PC-9 (cell line): ENCODE measurements around the gene CXXC5. TPM values are rescaled to one million over a fixed set of nuclear protein-coding genes. Genes with fewer than 3 reads are reported as not detected.
A peak's percentile ranks its signal among the peaks of the same experiment; 100 is the strongest.
"Not testable (repeated sequence)": the region's sequence is repeated elsewhere in the genome, so short reads cannot be mapped to it uniquely, and the experiment has no call there.

Experiments
- BruUV-seq: library from RNA; stranded (reverse); fragments of 400-500 nt; replicated peaks from 2 replicates; lab custom pipeline; 2021; lab: Mats Ljungman, UMichigan
- CTCF ChIA-PET: fragments of 300-600 bp; sonication (Branson Sonifier 250); formaldehyde crosslinking; loops from one replicate; lab custom pipeline; 2022; ENCODE audit warnings: antibody characterized with exemption; lab: Charles Lee
- POLR2A ChIA-PET: fragments of 300-600 bp; sonication (Branson Sonifier 250); formaldehyde crosslinking; loops from one replicate; lab custom pipeline; 2022; ENCODE audit warnings: antibody characterized with exemption; ENCODE audit not compliant: unreplicated experiment; lab: Charles Lee
- DNase-seq, 2 experiments: peaks; one replicate each; pipeline versions ENCODE4 v3.0.0 to v3.0.0-alpha.2; 2015 to 2022; ENCODE audit warnings: mixed read lengths in 1 of 2
- H2AFZ ChIP-seq: fragments of 200-600 bp; sonication (generic); 2 replicates; pipeline ENCODE4 v1.8.1; 2017; ENCODE audit warnings: antibody characterized with exemption
- H3F3A ChIP-seq: fragments of 200-600 bp; sonication (generic); 2 replicates; pipeline ENCODE4 v1.8.1; 2017; ENCODE audit warnings: antibody characterized with exemption, mild to moderate bottlenecking, low read depth; ENCODE audit not compliant: insufficient read depth
- H3K27ac ChIP-seq: fragments of 200-600 bp; sonication (generic); 2 replicates; pipeline ENCODE4 v1.6.1; 2016; ENCODE audit warnings: mixed run types
- H3K27me3 ChIP-seq: fragments of 200-600 bp; sonication (generic); 2 replicates; pipeline ENCODE4 v1.6.1; 2016; ENCODE audit warnings: low read depth, mixed run types; ENCODE audit not compliant: insufficient read depth
- H3K36me3 ChIP-seq: fragments of 200-600 bp; sonication (generic); 2 replicates; pipeline ENCODE4 v1.6.1; 2016; ENCODE audit warnings: low read depth, mixed run types
- H3K4me1 ChIP-seq: fragments of 200-600 bp; sonication (generic); replicated peaks from 2 replicates; pipeline ENCODE4 v1.6.1; 2016; ENCODE audit warnings: mixed run types; ENCODE audit not compliant: insufficient read depth
- H3K4me2 ChIP-seq: fragments of 200-600 bp; sonication (generic); 2 replicates; pipeline ENCODE4 v1.6.1; 2017; ENCODE audit warnings: mixed run types
- H3K4me3 ChIP-seq: fragments of 200-600 bp; sonication (generic); 2 replicates; pipeline ENCODE4 v1.6.1; 2016; ENCODE audit warnings: mixed run types
- H3K79me2 ChIP-seq: fragments of 200-600 bp; sonication (generic); 2 replicates; pipeline ENCODE4 v1.6.1; 2017; ENCODE audit warnings: low read depth, mixed run types
- H3K9me2 ChIP-seq: fragments of 200-600 bp; sonication (generic); 2 replicates; pipeline ENCODE4 v1.8.1; 2017; ENCODE audit warnings: mild to moderate bottlenecking; ENCODE audit not compliant: insufficient read depth
- H3K9me3 ChIP-seq: fragments of 200-600 bp; sonication (generic); 2 replicates; pipeline ENCODE4 v1.8.1; 2016; ENCODE audit warnings: low read depth; ENCODE audit not compliant: insufficient read depth
- H4K20me1 ChIP-seq: fragments of 200-600 bp; sonication (generic); 2 replicates; pipeline ENCODE4 v1.8.1; 2017; ENCODE audit not compliant: insufficient read depth
- CTCF ChIP-seq: fragments of 200-600 bp; sonication (generic); conservative IDR thresholded peaks from 2 replicates; pipeline ENCODE4 v1.6.1; 2017; ENCODE audit warnings: mixed run types, antibody characterized with exemption, mild to moderate bottlenecking, moderate library complexity
- EZH2 ChIP-seq: fragments of 200-600 bp; sonication (generic); IDR thresholded peaks from 2 replicates; pipeline ENCODE4 v1.8.0; 2017; ENCODE audit warnings: antibody characterized with exemption, low read depth
- intact Hi-C: fragments of 100-400 bp; cut with micrococcal nuclease; formaldehyde crosslinking; loops from one replicate; pipeline ENCODE4 v1.10.0; 2022; ENCODE audit not compliant: unreplicated experiment
- total RNA-seq: library from RNA; stranded (reverse); gene quantifications from 2 replicates; pipeline ENCODE4 v1.2.3, GENCODE V29; 2021

Gene CXXC5
- total RNA-seq, 1 experiment from 2014 or later: 59.9 TPM

- Histone ChIP-seq H3K9me3 (no peaks in the 10 kb centered on the region), H3K4me1 (peaks cover 5% of the 10 kb centered on the region), H3K9me2 (no peaks in the 10 kb centered on the region), H2AFZ (peak overlapping the region; percentile 72), H3K36me3 (no peaks in the 10 kb centered on the region), H3K27ac (no peak overlapping the region), H4K20me1 (no peaks in the 10 kb centered on the region), H3K27me3 (peaks cover 14% of the 10 kb centered on the region), H3F3A (peaks cover 7% of the 10 kb centered on the region; the same call in 1 of the 2 replicates), H3K4me3 (peak overlapping the region; percentile 71), H3K79me2 (no peaks in the 10 kb centered on the region), H3K4me2 (peak overlapping the region; percentile 99)
- TF ChIP-seq EZH2 (peak; percentile 92; the same call in 1 of the 2 replicates), CTCF (no peak; the same call in 1 of the 2 replicates)
- intact Hi-C loops: no loop called here
- POLR2A ChIA-PET: no interaction called here
- DNase-seq: peak; percentile 46 to 50
- no TSS peak for BruUV-seq
- CTCF ChIA-PET: interaction anchor here (0.7 to 1.1 kb wide), 4 partner anchors 34 to 75 kb away, joined by 3 to 6 read pairs (median 5); partner anchors contain the start of gene CXXC5
These were observed 63.1 kb downstream of the CXXC5 start for GRCh38 chr5:139711067-139711905.

- H2AFZ ChIP-seq: no peak overlapping the region
- peak overlapping the region; percentile 71; the same call in 1 of the 2 replicates for H3K4me3 ChIP-seq
- no peaks in the 10 kb centered on the region for H3K79me2 ChIP-seq
- H3K27ac ChIP-seq: no peak overlapping the region
- H3K9me3 ChIP-seq: no peaks in the 10 kb centered on the region
- no peak for TF ChIP-seq CTCF
- TF ChIP-seq EZH2: no peak
- intact Hi-C loops: no loop called here
- H3K4me1 ChIP-seq: peaks cover 5% of the 10 kb centered on the region
- peaks cover 7% of the 10 kb centered on the region; the same call in 1 of the 2 replicates for H3F3A ChIP-seq
- ChIA-PET POLR2A (interaction anchor here (0.6 kb wide), 1 partner anchor 51 kb away, joined by 4 read pairs; no protein-coding TSS in a partner anchor), CTCF (interaction anchor here (1.0 to 1.1 kb wide), 2 partner anchors 64 kb away, joined by 3 to 6 read pairs; partner anchors contain the start of gene CXXC5)
- H4K20me1 ChIP-seq: no peaks in the 10 kb centered on the region
- peak overlapping the region; percentile 99 for H3K4me2 ChIP-seq
- DNase-seq: no peak
- no peaks in the 10 kb centered on the region for H3K9me2 ChIP-seq
- no peaks in the 10 kb centered on the region for H3K36me3 ChIP-seq
- H3K27me3 ChIP-seq: peaks cover 14% of the 10 kb centered on the region
- no TSS peak for BruUV-seq
These were observed 63.7 kb downstream of the CXXC5 start for GRCh38 chr5:139711906-139712224.

GRCh38 chr5:139712412-139712811, 64.3 kb downstream of the CXXC5 start:
- Histone ChIP-seq H3K4me3 (no peak overlapping the region), H2AFZ (no peak overlapping the region), H4K20me1 (no peaks in the 10 kb centered on the region), H3K27ac (no peak overlapping the region), H3K9me2 (no peaks in the 10 kb centered on the region), H3K4me2 (no peak overlapping the region), H3K27me3 (peaks cover 14% of the 10 kb centered on the region), H3K9me3 (no peaks in the 10 kb centered on the region), H3K36me3 (no peaks in the 10 kb centered on the region), H3K4me1 (peaks cover 5% of the 10 kb centered on the region), H3K79me2 (no peaks in the 10 kb centered on the region), H3F3A (peaks cover 7% of the 10 kb centered on the region; the same call in 1 of the 2 replicates)
- CTCF ChIA-PET: no interaction called here
- intact Hi-C loops: no loop called here
- peak in 1 of 2 experiments; percentile 34 for DNase-seq
- TF ChIP-seq EZH2: no peak
- no peak for TF ChIP-seq CTCF
- BruUV-seq: no TSS peak
- POLR2A ChIA-PET: interaction anchor here (0.6 kb wide), 1 partner anchor 52 kb away, joined by 4 read pairs; no protein-coding TSS in a partner anchor

- H3K4me2 ChIP-seq, H3F3A ChIP-seq, H3K36me3 ChIP-seq, POLR2A ChIA-PET, H3K4me3 ChIP-seq, H3K27ac ChIP-seq, H3K79me2 ChIP-seq, H2AFZ ChIP-seq, H4K20me1 ChIP-seq, H3K4me1 ChIP-seq, BruUV-seq, H3K9me2 ChIP-seq, DNase-seq, intact Hi-C loops, CTCF ChIA-PET: not testable (repeated sequence)
- H3K27me3 ChIP-seq: peaks cover 14% of the 10 kb centered on the region
- peaks cover 10% of the 10 kb centered on the region for H3K9me3 ChIP-seq
These were observed 65.7 kb downstream of the CXXC5 start for GRCh38 chr5:139713898-139714297.
